Sigmoid colon (tissue), 7 donors: ENCODE measurements around the gene ANKLE1. TPM values are rescaled to one million over a fixed set of nuclear protein-coding genes. Genes with fewer than 3 reads are reported as not detected.

ENCODE experiments used
- DNase-seq: peaks from one replicate; pipeline ENCODE4 v3.0.0-alpha.2; 2019
- H3K27ac ChIP-seq, 4 donors: fragments of 200-600 bp; sonication (generic); one replicate each; pipeline ENCODE4 v1.5.1; 2016 to 2019; ENCODE audit warnings: mild to moderate bottlenecking in 1 of 4
- H3K27me3 ChIP-seq, 3 donors: fragments of 200-600 bp; sonication (generic); one replicate each; pipeline ENCODE4 v1.5.1; 2019; ENCODE audit warnings: mild to moderate bottlenecking in 1 of 3
- H3K36me3 ChIP-seq, 4 donors: fragments of 200-600 bp; sonication (generic); one replicate each; pipeline ENCODE4 v1.5.1; 2016 to 2019
- H3K4me1 ChIP-seq, 4 donors: fragments of 200-600 bp; sonication (generic); one replicate each; pipeline ENCODE4 v1.5.1; 2017 to 2019
- H3K4me3 ChIP-seq, 4 donors: fragments of 200-600 bp; sonication (generic); one replicate each; pipeline ENCODE4 v1.5.1; 2017 to 2019; ENCODE audit warnings: mild to moderate bottlenecking in 2 of 4, moderate library complexity in 1 of 4
- H3K9me3 ChIP-seq, 4 donors: fragments of 200-600 bp in 3 of 4; sonication (generic) in 3 of 4; one replicate each; pipeline versions ENCODE4 v1.5.1 to v1.6.1; 2013 to 2019
- CTCF ChIP-seq, 4 experiments: fragments of 450-650 bp in 3 of 4; fragments of 200-600 bp in 1 of 4; IDR thresholded peaks; one replicate each; pipeline ENCODE4 v1.5.1; 2016 to 2019; ENCODE audit warnings: antibody characterized with exemption in 4 of 4, mild to moderate bottlenecking in 3 of 4, moderate library complexity in 2 of 4
- EP300 ChIP-seq, 4 donors: sonication (generic); formaldehyde crosslinking; IDR thresholded peaks; one replicate each; pipeline ENCODE4 v1.6.1; 2017; ENCODE audit warnings: antibody characterized with exemption in 4 of 4
- POLR2A ChIP-seq, 2 donors: fragments of 450-650 bp; IDR thresholded peaks; one replicate each; pipeline ENCODE4 v1.6.1; 2016; ENCODE audit warnings: antibody characterized with exemption in 2 of 2, mild to moderate bottlenecking in 2 of 2, moderate library complexity in 2 of 2
- POLR2AphosphoS5 ChIP-seq, 4 donors: sonication (generic); formaldehyde crosslinking; IDR thresholded peaks; one replicate each; pipeline ENCODE4 v1.6.1; 2017; ENCODE audit warnings: antibody characterized with exemption in 4 of 4
- WGBS, 2 donors: extraction: QIAGEN DNeasy Blood & Tissue Kit; methylation state at CpG; one replicate each; pipeline ENCODE4 v1.1.7; 2013; 5-methylcytosine and 5-hydroxymethylcytosine counted together
- intact Hi-C: fragments of 100-400 bp; cut with DNase I; formaldehyde crosslinking; loops from one replicate; pipeline ENCODE4 v1.15.1; 2023
- polyA plus RNA-seq, 3 donors: library from polyadenylated mRNA; stranded (reverse); fragments of 200-250 nt; gene quantifications; one replicate each; pipeline ENCODE4 v1.2.3, GENCODE V29; 2013
- total RNA-seq, 4 donors: library from RNA; depleted of rRNA; stranded (reverse); fragments of >200 nt; gene quantifications; one replicate each; pipeline ENCODE4 v1.1.0, GENCODE V29; 2016
- donor health status: healthy with polysubstance abuse.
- donor health status: Bipolar disorder and iron deficiency.
- donor health status: healthy.

ANKLE1 gene
- total and polyA plus RNA-seq, 7 donors: 0.49 to 1.3 (median 0.71) TPM; not detected in 2

DNA sequence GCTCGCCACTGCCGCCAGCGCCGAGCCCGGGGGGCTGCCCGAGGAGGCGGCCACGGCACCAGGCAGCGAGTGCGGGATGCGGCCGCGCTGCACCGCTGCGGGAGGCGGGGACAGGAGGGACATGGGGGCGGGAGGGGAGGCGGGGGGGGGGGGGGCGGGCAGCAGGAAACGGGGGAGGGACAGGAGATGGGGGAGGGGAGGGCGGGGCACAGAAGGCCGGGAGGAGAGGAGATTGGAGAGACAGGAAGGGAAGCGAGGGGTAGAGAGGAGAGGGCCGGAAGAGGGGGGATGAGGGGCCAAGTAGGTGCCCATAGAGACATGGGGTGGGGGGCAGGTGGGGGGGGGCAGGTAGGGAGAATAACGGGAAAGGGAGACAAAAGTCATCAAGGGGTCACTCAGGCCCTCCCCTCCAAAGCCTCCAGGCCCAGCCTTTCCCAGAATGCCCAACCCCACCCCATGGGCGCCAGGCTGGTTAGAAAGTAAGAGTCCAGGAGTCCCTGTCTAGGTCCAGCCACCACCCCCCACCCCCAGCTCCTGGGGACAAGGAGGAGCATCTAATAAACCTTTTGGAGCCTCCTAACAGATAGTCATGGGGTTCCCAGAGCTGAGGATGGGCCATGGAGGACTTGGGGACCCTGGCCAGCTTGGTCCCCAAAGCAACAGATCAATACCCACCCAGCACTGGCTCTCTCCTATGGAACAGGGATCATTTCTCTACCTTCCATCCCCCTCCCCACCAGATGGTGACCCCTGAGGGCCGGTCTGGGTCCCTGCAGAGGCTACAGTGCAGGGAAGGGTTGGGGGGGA lies 45.5 kb upstream of the ANKLE1 start:
- WGBS, 2 donors: 5 to 7% methylated on average over 24 to 25 of the region's 27 CpGs
- no peaks in the 10 kb centered on the region for H3K27me3 ChIP-seq
- peaks cover 0 to 41% (median 19%) of the 10 kb centered on the region in 4 donors for H3K36me3 ChIP-seq
- intact Hi-C loops: no loop called here
- H3K4me1 ChIP-seq: peaks cover 0 to 26% (median 23%) of the 10 kb centered on the region in 4 donors
- no peak for DNase-seq
- H3K9me3 ChIP-seq: no peaks in the 10 kb centered on the region
- no peak for TF ChIP-seq CTCF (IDR thresholded peaks at IDR 0.05)
- TF ChIP-seq POLR2A (IDR thresholded peaks at IDR 0.05): no peak
- TF ChIP-seq EP300 (IDR thresholded peaks at IDR 0.05): no peak
- no peak for TF ChIP-seq POLR2AphosphoS5 (IDR thresholded peaks at IDR 0.05)
- peak overlapping the region; percentile 74 to 81 (median 80) for H3K27ac ChIP-seq
- H3K4me3 ChIP-seq: peak overlapping the region; percentile 15 to 60 (median 52)

DNA sequence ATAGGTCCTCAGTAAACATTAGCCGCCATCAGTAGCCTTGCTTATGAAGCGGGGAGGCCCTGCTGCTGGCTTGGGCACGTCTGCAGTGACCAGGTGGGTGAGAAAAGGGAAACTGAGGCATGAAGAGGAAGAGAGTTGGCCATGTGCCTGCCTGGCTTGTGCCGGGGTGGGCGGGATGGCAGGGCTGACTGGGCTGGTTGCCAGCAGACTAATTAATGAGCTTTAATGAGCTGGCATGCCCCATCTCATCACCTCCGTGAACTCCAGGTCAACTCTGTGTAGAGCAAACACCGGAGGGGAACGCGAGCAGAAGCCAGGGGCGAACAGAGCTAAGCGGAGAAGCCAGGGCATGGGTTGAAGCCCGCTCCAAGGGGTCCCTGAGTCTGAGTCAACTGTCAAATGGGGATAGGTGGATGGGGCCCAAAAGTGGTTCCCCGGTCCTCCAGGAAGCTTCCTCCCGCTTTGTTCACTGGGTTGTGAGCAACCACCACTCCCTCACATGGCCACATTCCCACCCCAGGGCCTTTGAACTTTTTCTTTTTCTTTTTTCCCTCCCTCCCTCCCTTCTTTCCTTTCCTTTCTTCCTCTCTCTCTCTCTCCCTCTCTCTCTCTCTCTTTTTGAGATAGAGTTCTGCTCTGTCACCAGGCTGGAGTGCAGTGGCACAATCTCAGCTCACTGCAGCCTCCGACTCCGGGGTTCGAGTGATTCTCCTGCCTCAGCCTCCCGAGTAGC lies 44.7 kb upstream of the ANKLE1 start:
- no peak for DNase-seq
- Histone ChIP-seq H3K4me3 (no peak overlapping the region), H3K4me1 (peaks cover 0 to 31% (median 27%) of the 10 kb centered on the region in 4 donors), H3K36me3 (peaks cover 0 to 33% (median 14%) of the 10 kb centered on the region in 4 donors), H3K27me3 (no peaks in the 10 kb centered on the region), H3K9me3 (no peaks in the 10 kb centered on the region), H3K27ac (peak overlapping the region; percentile 74 to 81 (median 80))
- TF ChIP-seq POLR2AphosphoS5 (IDR thresholded peaks at IDR 0.05): no peak
- no peak for TF ChIP-seq CTCF (IDR thresholded peaks at IDR 0.05)
- no peak for TF ChIP-seq POLR2A (IDR thresholded peaks at IDR 0.05)
- TF ChIP-seq EP300 (IDR thresholded peaks at IDR 0.05): no peak
- 78 to 89% methylated on average over 18 of the region's 18 CpGs for WGBS, 2 donors
- intact Hi-C loops: no loop called here

DNA sequence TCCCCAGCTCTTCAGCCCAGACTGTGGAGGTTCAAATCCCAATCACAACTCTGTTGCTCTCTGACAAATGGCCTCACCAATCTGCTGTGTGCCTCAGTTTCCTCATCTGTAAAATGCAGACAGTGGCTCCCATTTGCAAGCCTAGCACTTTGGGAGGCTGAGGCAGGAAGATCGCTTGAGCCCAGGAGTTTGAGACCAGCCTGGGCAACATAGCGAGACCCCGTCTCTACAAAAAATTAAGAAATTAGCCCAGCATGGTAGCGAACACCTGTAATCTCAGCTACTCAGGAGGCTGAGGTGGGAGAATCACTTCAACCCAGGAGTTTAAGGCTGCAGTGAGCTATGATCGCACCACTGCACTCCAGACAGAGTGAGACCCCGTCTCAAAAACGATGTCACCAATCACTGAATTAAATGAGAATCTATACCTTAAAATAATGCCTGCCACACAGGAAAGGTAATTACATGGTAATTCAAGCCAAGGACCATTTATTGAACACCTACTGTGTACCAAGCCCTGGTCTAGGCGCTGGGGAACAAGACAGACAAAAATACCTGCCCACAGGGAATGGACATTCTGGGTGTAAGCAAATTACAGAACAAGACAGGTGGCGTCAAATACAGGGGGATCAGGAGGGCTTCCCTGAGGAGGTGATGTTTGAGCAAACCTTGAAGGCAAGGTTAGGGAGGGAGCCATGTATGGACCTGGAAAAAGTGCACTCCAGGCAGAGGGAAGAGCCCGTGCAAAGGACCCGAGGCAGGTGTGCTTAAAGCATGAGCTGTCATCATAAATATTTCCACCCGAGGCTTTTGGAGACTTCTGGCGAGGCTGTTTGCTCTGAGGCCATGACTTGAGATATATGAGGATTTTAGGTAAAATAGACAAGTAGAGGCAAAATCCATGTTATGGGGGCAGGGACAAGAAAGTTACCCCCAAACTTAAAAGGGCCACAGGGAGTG lies 43.7 kb upstream of the ANKLE1 start:
- intact Hi-C loops: no loop called here

More for the DNA sequence above, 43.7 kb upstream of the ANKLE1 start:
- no peaks in the 10 kb centered on the region for H3K27me3 ChIP-seq
- no peak for DNase-seq
- H3K4me3 ChIP-seq: no peak overlapping the region
- H3K36me3 ChIP-seq: peaks cover 0 to 23% (median 9%) of the 10 kb centered on the region in 4 donors
- TF ChIP-seq EP300 (IDR thresholded peaks at IDR 0.05) (no peak), POLR2AphosphoS5 (IDR thresholded peaks at IDR 0.05) (no peak), POLR2A (IDR thresholded peaks at IDR 0.05) (no peak), CTCF (IDR thresholded peaks at IDR 0.05) (no peak)
- WGBS, 2 donors: 88 to 92% methylated on average over 13 of the region's 13 CpGs
- H3K4me1 ChIP-seq: peaks cover 0 to 41% (median 37%) of the 10 kb centered on the region in 4 donors
- H3K9me3 ChIP-seq: no peaks in the 10 kb centered on the region
- no peak overlapping the region for H3K27ac ChIP-seq
